Ammon's horn (tissue), 1 donor: ENCODE results near the gene SYCP2L.

Source experiments
- DNase-seq: peaks from one replicate; pipeline ENCODE4 v3.0.0-alpha.2; 2016; ENCODE audit warnings: low spot score

The SYCP2L gene

GRCh38 chr6:11008821-11009220 lies 122.0 kb downstream of the SYCP2L start:
- DNase-seq = no peak

GRCh38 chr6:11009353-11009752 lies 122.5 kb downstream of the SYCP2L start:
- no peak for DNase-seq

- DNase-seq = no peak
Measured at GRCh38 chr6:11011787-11012234, 125.0 kb downstream of the SYCP2L start.

- no peak for DNase-seq
Measured at GRCh38 chr6:11012295-11012754, 125.5 kb downstream of the SYCP2L start.

- DNase-seq = no peak
Measured at GRCh38 chr6:11012976-11013720, 126.3 kb downstream of the SYCP2L start.

- no peak for DNase-seq
Measured at GRCh38 chr6:11013721-11014070, 126.8 kb downstream of the SYCP2L start.

GRCh38 chr6:11015102-11015501 lies 128.2 kb downstream of the SYCP2L start:
- DNase-seq = no peak

GRCh38 chr6:11016452-11016851 lies 129.6 kb downstream of the SYCP2L start:
- no peak for DNase-seq

- no peak for DNase-seq
Measured at GRCh38 chr6:11017090-11017489, 130.2 kb downstream of the SYCP2L start.

- DNase-seq = no peak
Measured at GRCh38 chr6:11018225-11018624, 131.4 kb downstream of the SYCP2L start.

- no peak for DNase-seq
Measured at GRCh38 chr6:11021003-11021402, 134.2 kb downstream of the SYCP2L start.

GRCh38 chr6:11021714-11022113 lies 134.9 kb downstream of the SYCP2L start:
- no peak for DNase-seq

- DNase-seq = peak; percentile 55
Measured at GRCh38 chr6:11023032-11023431, 136.2 kb downstream of the SYCP2L start.
